B cell (primary cell): ENCODE data around the gene CPEB2. TPM values are rescaled to one million over a fixed set of nuclear protein-coding genes. Genes with fewer than 3 reads are reported as not detected.

ENCODE experiments used
- ATAC-seq: fragments of 200-7000 bp; cut with Tn5 transposase; one replicate; pipeline ENCODE4 v1.10.0; 2021; ENCODE audit warnings: low read depth, mild to moderate bottlenecking, moderate number of reproducible peaks, moderate library complexity
- CTCF ChIA-PET: fragments of 350-600 bp; sonication (Branson Sonifier 250); formaldehyde crosslinking; loops from one replicate; lab custom pipeline; 2021; ENCODE audit warnings: antibody characterized with exemption, inconsistent platforms; lab: Charles Lee
- POLR2A ChIA-PET: fragments of 350-600 bp; sonication (Branson Sonifier 250); formaldehyde crosslinking; loops from one replicate; lab custom pipeline; 2021; ENCODE audit warnings: antibody characterized with exemption; lab: Charles Lee
- DNase-seq: peaks from one replicate; pipeline ENCODE4 v3.0.0; 2013
- H2AFZ ChIP-seq: 2 replicates; pipeline ENCODE4 v1.6.1; 2012; ENCODE audit warnings: mild to moderate bottlenecking, low read depth, low read length; ENCODE audit not compliant: insufficient read depth, poor library complexity, severe bottlenecking
- H3K27ac ChIP-seq, 2 donors: 1 replicate in 1 of 2; 2 replicates in 1 of 2; pipeline ENCODE4 v1.5.1; 2012 to 2013; ENCODE audit warnings: low read length in 2 of 2, mild to moderate bottlenecking in 2 of 2, moderate library complexity in 1 of 2
- H3K27me3 ChIP-seq, 4 experiments: fragments of 200-600 bp in 1 of 4; sonication (generic) in 1 of 4; replicated peaks in 1 of 4; 1 replicate in 2 of 4; 2 replicates in 2 of 4; pipeline versions ENCODE4 v1.6.1 to v1.7.0; 2013 to 2016; ENCODE audit warnings: low read length in 3 of 4, mild to moderate bottlenecking in 2 of 4, mixed read lengths in 1 of 4, moderate library complexity in 1 of 4; ENCODE audit not compliant: insufficient read depth in 4 of 4, control insufficient read depth in 3 of 4; ENCODE audit errors: control extremely low read depth in 1 of 4
- H3K36me3 ChIP-seq, 2 experiments: replicated peaks in 1 of 2; 1 replicate in 1 of 2; 2 replicates in 1 of 2; pipeline versions ENCODE4 v1.6.1 to v1.7.1; 2013; ENCODE audit warnings: low read length in 1 of 2; ENCODE audit not compliant: insufficient read depth in 2 of 2, control insufficient read depth in 1 of 2; ENCODE audit errors: control extremely low read depth in 1 of 2, extremely low read depth in 1 of 2
- H3K4me1 ChIP-seq, 2 donors: fragments of 200-600 bp in 1 of 2; sonication (generic) in 1 of 2; 1 replicate in 1 of 2; 2 replicates in 1 of 2; pipeline versions ENCODE4 v1.5.1 to v1.6.1; 2013 to 2017; ENCODE audit warnings: low read length in 2 of 2; ENCODE audit not compliant: control insufficient read depth in 2 of 2, insufficient read depth in 2 of 2
- H3K4me2 ChIP-seq: replicated peaks from 2 replicates; pipeline ENCODE3; 2012; ENCODE audit warnings: mild to moderate bottlenecking, low read depth, low read length; ENCODE audit not compliant: poor library complexity, severe bottlenecking
- H3K4me3 ChIP-seq, 5 experiments: fragments of 200-600 bp in 1 of 5; sonication (generic) in 1 of 5; 1 replicate in 3 of 5; 2 replicates in 2 of 5; pipeline versions ENCODE4 v1.5.1 to v1.7.0; 2011 to 2016; ENCODE audit warnings: low read length in 4 of 5, mild to moderate bottlenecking in 4 of 5, low read depth in 2 of 5, control low read depth in 1 of 5, moderate library complexity in 1 of 5; ENCODE audit not compliant: insufficient read depth in 1 of 5; ENCODE audit errors: control extremely low read depth in 1 of 5, extremely low read depth in 1 of 5
- H3K79me2 ChIP-seq: fragments of 200-600 bp; sonication (generic); one replicate; pipeline ENCODE4 v1.6.0; 2016; ENCODE audit warnings: low read length; ENCODE audit not compliant: control insufficient read depth, insufficient read depth
- H3K9ac ChIP-seq: fragments of 200-600 bp; sonication (generic); 2 replicates; pipeline ENCODE4 v1.6.1; 2017; ENCODE audit warnings: mild to moderate bottlenecking, low read length, moderate library complexity
- H3K9me3 ChIP-seq, 3 donors: one replicate each; pipeline versions ENCODE4 v1.6.1 to v1.7.1; 2013; ENCODE audit warnings: low read length in 2 of 3; ENCODE audit not compliant: control insufficient read depth in 2 of 3, insufficient read depth in 1 of 3; ENCODE audit errors: control extremely low read depth in 1 of 3
- H4K20me1 ChIP-seq: 2 replicates; pipeline ENCODE4 v1.6.0; 2012; ENCODE audit warnings: mild to moderate bottlenecking, low read length; ENCODE audit not compliant: insufficient read depth, control insufficient read depth, poor library complexity, severe bottlenecking
- H3K27ac Mint-ChIP-seq: one replicate; pipeline ENCODE4 v1.8.0; 2021; ENCODE audit warnings: mixed read lengths
- H3K27me3 Mint-ChIP-seq: one replicate; pipeline ENCODE4 v1.8.0; 2021; ENCODE audit warnings: mixed read lengths
- H3K4me1 Mint-ChIP-seq: one replicate; pipeline ENCODE4 v1.8.0; 2021; ENCODE audit warnings: mixed read lengths
- H3K4me3 Mint-ChIP-seq: one replicate; pipeline ENCODE4 v1.8.0; 2021; ENCODE audit warnings: mixed read lengths
- H3K9me3 Mint-ChIP-seq: one replicate; pipeline ENCODE4 v1.8.0; 2022; ENCODE audit warnings: mixed read lengths; ENCODE audit not compliant: insufficient read depth
- CTCF ChIP-seq: fragments of 200-600 bp; IDR thresholded peaks from one replicate; pipeline ENCODE4 v1.8.0; 2022; ENCODE audit warnings: antibody characterized with exemption, mild to moderate bottlenecking
- EZH2 ChIP-seq: IDR thresholded peaks from 2 replicates; pipeline ENCODE4 v1.6.1; 2012; ENCODE audit warnings: borderline replicate concordance, low read depth, mild to moderate bottlenecking, moderate library complexity, low read length; ENCODE audit not compliant: insufficient read depth, poor library complexity, severe bottlenecking
- whole genome bisulfite sequencing: methylation state at CpG from one replicate; pipeline ENCODE4 v1.1.5; 2013; ENCODE audit warnings: missing lambda C conversion rate; ENCODE audit not compliant: insufficient coverage; 5-methylcytosine and 5-hydroxymethylcytosine counted together
- intact Hi-C: fragments of 100-400 bp; cut with micrococcal nuclease; formaldehyde crosslinking; loops from one replicate; pipeline ENCODE4 v1.10.0; 2022
- polyA plus RNA-seq: library from polyadenylated mRNA; depleted of rRNA; stranded (reverse); fragments of >200 nt; gene quantifications from 2 replicates; pipeline ENCODE4 v1.2.3, GENCODE V29; 2012
- total RNA-seq, 2 donors: library from RNA; stranded (reverse); fragments of 120-200 nt in 1 of 2; gene quantifications; 1 replicate in 1 of 2; 2 replicates in 1 of 2; pipeline versions ENCODE4 v1.2.3 to v1.2.4, GENCODE V29; 2013 to 2022

The CPEB2 gene
- total and polyA plus RNA-seq, 2 donors (not counting 1 experiment from before 2014, with no cell fraction given) = 3.2 to 18.0 TPM

DNA sequence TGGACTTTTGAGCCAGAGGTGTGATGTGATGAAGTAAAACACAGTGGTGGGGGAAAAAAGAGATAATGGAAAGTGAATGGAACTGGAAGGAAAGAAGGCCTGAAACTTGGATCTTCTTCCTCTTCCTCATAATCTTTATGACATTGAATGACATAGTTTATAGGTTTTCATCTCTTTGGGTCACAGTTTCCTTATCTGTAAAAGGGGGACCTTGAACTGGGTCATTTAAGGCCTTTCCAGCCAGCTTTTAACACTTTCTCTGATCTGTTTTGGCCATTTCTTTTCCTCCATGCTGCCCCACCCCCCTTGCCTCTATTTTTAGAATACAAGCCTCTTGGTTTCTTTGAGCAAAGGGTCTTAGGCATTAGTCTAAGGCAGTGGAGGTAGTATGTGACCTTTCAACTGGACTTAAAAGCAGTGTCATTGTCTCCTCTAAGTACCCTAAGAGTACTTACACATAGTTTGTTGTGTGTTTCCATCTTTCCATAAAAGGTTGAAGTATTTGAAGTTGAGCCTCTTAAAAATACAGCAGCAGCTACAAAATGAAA, 7.8 kb downstream of the CPEB2 start:
- no peak for TF ChIP-seq EZH2
- TF ChIP-seq CTCF = no peak
- Mint-ChIP-seq H3K27ac (no peak overlapping the region), H3K9me3 (no peaks in the 10 kb centered on the region), H3K27me3 (no peaks in the 10 kb centered on the region), H3K4me3 (no peak overlapping the region), H3K4me1 (peaks cover 21% of the 10 kb centered on the region)
- intact Hi-C loops = no loop called here
- Histone ChIP-seq H3K4me1 (peaks cover 10 to 14% of the 10 kb centered on the region in 2 donors), H2AFZ (no peak overlapping the region), H3K27me3 (no peaks in the 10 kb centered on the region), H3K9me3 (no peaks in the 10 kb centered on the region), H3K79me2 (peaks cover 64% of the 10 kb centered on the region), H3K27ac (no peak overlapping the region), H3K9ac (no peak overlapping the region), H3K4me2 (no peak overlapping the region), H4K20me1 (peaks cover 13% of the 10 kb centered on the region), H3K36me3 (peaks cover 1 to 14% of the 10 kb centered on the region in 2 experiments), H3K4me3 (no peak overlapping the region)
- ChIA-PET POLR2A (no interaction called here), CTCF (interaction anchor here (1.2 to 2.2 kb wide), 2 partner anchors 10 to 55 kb away, joined by 3 to 6 read pairs; no protein-coding TSS in a partner anchor)
- ATAC-seq (no peak), DNase-seq (no peak)

- Histone ChIP-seq H2AFZ (no peak overlapping the region), H3K36me3 (peaks cover 1 to 23% of the 10 kb centered on the region in 2 experiments), H3K79me2 (peaks cover 65% of the 10 kb centered on the region), H3K4me2 (no peak overlapping the region), H3K27ac (no peak overlapping the region), H3K4me1 (peaks cover 0 to 5% of the 10 kb centered on the region in 2 donors), H3K9ac (no peak overlapping the region), H4K20me1 (peaks cover 13% of the 10 kb centered on the region), H3K4me3 (no peak overlapping the region), H3K9me3 (no peaks in the 10 kb centered on the region), H3K27me3 (no peaks in the 10 kb centered on the region)
- Mint-ChIP-seq H3K27ac (no peak overlapping the region), H3K9me3 (no peaks in the 10 kb centered on the region), H3K4me1 (peaks cover 13% of the 10 kb centered on the region), H3K27me3 (no peaks in the 10 kb centered on the region), H3K4me3 (no peak overlapping the region)
- ATAC-seq = no peak
- 100% methylated on average over 3 of the region's 9 CpGs for WGBS
- ChIA-PET CTCF (interaction anchor here (1.2 kb wide), 1 partner anchor 54 kb away, joined by 3 read pairs; no protein-coding TSS in a partner anchor), POLR2A (no interaction called here)
- TF ChIP-seq CTCF (no peak), EZH2 (no peak)
- intact Hi-C loops = no loop called here
- no peak for DNase-seq
Observed at GRCh38 chr4:15011166-15011565, 8.9 kb downstream of the CPEB2 start.
